ENCODE measurements around the gene SOX30. TPM values are rescaled to one million over a fixed set of nuclear protein-coding genes. Genes with fewer than 3 reads are reported as not detected.

The SOX30 gene
- not detected in 2 replicates for total RNA-seq

DNA sequence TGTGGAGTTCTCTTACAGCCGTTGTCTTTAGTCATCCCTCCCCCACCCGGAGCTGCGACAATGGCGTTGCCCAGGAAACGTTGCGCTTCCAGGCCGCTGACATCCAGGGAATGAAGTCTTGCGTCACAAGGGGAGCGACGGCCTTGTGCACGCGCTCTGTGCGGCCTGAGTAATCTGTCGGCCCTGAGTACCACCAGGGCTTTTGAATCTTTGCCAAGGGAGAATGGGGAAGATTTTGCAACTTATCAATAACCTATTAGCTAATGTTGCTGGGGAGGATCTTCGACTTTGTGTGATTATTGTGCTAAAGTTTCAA lies at the start of gene SOX30:
Gene SOX30 (minus strand): TSS at position 62 of the 316 bp plus-strand sequence. CDS start 360 bp downstream, outside the sequence.

GRCh38 chr5:157670662-157671591 lies 18.7 kb upstream of the SOX30 start, which contains the start of gene C5orf52:
Gene C5orf52 (plus strand): TSS chr5:157671533. CDS start chr5:157671615, 82 bp downstream.

Other genes with a start within 250 kb of the SOX30 start
- gene NIPAL4, start 192.2 kb downstream of the SOX30 start, total RNA-seq = not detected in 2 replicates
- 11.4 and 16.4 TPM in 2 replicates for gene ADAM19, start 76.7 kb downstream of the SOX30 start, total RNA-seq
- gene C5orf52, start 19.1 kb upstream of the SOX30 start, total RNA-seq = not detected in 2 replicates
- 4.2 and 9.0 TPM in 2 replicates for gene THG1L, start 79.0 kb upstream of the SOX30 start, total RNA-seq
- gene LSM11, start 91.3 kb upstream of the SOX30 start, total RNA-seq = 3.6 and 3.7 TPM in 2 replicates
- gene CLINT1, start 206.7 kb upstream of the SOX30 start, total RNA-seq = 57.3 and 64.4 TPM in 2 replicates